Natural killer cell (primary cell): ENCODE data around the gene ATXN2. TPM values are rescaled to one million over a fixed set of nuclear protein-coding genes. Genes with fewer than 3 reads are reported as not detected.

Source experiments
- ATAC-seq, 3 donors: fragments of 150-1000 bp in 2 of 3; fragments of 200-7000 bp in 1 of 3; cut with Tn5 transposase; 1 replicate in 1 of 3; 2 replicates in 2 of 3; pipeline ENCODE4 v1.10.0; 2021; ENCODE audit warnings: mild to moderate bottlenecking in 2 of 3, moderate library complexity in 2 of 3
- DNase-seq, 2 donors: peaks; one replicate each; pipeline versions ENCODE4 v3.0.0 to v3.0.0-alpha.2; 2013 to 2021; ENCODE audit warnings: mixed read lengths in 1 of 2
- H3K27ac ChIP-seq: one replicate; pipeline ENCODE4 v1.5.1; 2013; ENCODE audit warnings: mild to moderate bottlenecking, low read length
- H3K27me3 ChIP-seq: one replicate; pipeline ENCODE4 v1.6.1; 2013; ENCODE audit warnings: low read length; ENCODE audit not compliant: control insufficient read depth, insufficient read depth
- H3K36me3 ChIP-seq: one replicate; pipeline ENCODE4 v1.6.1; 2013; ENCODE audit warnings: low read length; ENCODE audit not compliant: control insufficient read depth, insufficient read depth
- H3K4me1 ChIP-seq: one replicate; pipeline ENCODE4 v1.6.1; 2013; ENCODE audit warnings: low read length; ENCODE audit not compliant: control insufficient read depth, insufficient read depth
- H3K4me3 ChIP-seq: one replicate; pipeline ENCODE4 v1.5.1; 2013; ENCODE audit warnings: low read length
- H3K9me3 ChIP-seq: one replicate; pipeline ENCODE4 v1.6.1; 2013; ENCODE audit warnings: low read length; ENCODE audit not compliant: control insufficient read depth, insufficient read depth
- H3K27ac Mint-ChIP-seq, 2 donors: one replicate each; pipeline ENCODE4 v1.8.0; 2022; ENCODE audit warnings: mild to moderate bottlenecking in 2 of 2, mixed read lengths in 2 of 2, moderate library complexity in 1 of 2
- H3K27me3 Mint-ChIP-seq, 2 donors: one replicate each; pipeline ENCODE4 v1.8.0; 2022; ENCODE audit warnings: low read depth in 2 of 2, mixed read lengths in 2 of 2
- H3K36me3 Mint-ChIP-seq: one replicate; pipeline ENCODE4 v1.8.0; 2022; ENCODE audit warnings: mixed read lengths
- H3K4me1 Mint-ChIP-seq, 2 donors: one replicate each; pipeline ENCODE4 v1.8.0; 2022; ENCODE audit warnings: mixed read lengths in 2 of 2
- H3K4me3 Mint-ChIP-seq: one replicate; pipeline ENCODE4 v1.8.0; 2022; ENCODE audit warnings: mild to moderate bottlenecking, moderate library complexity, mixed read lengths
- H3K9me3 Mint-ChIP-seq, 2 donors: one replicate each; pipeline ENCODE4 v1.8.0; 2022; ENCODE audit warnings: mixed read lengths in 2 of 2
- CTCF ChIP-seq: fragments of 200-600 bp; IDR thresholded peaks from one replicate; pipeline ENCODE4 v1.8.0; 2022; ENCODE audit warnings: antibody characterized with exemption
- WGBS: methylation state at CpG from one replicate; pipeline ENCODE4 v1.1.7; 2013; ENCODE audit warnings: missing lambda C conversion rate; ENCODE audit not compliant: insufficient coverage; 5-methylcytosine and 5-hydroxymethylcytosine counted together
- intact Hi-C: fragments of 100-400 bp; cut with micrococcal nuclease; formaldehyde crosslinking; loops from one replicate; pipeline ENCODE4 v1.14.2; 2022
- total RNA-seq, 4 donors: library from RNA; stranded (reverse); fragments of 120-200 nt in 1 of 4; gene quantifications; one replicate each; pipeline versions ENCODE4 v1.2.3 to v1.2.4, GENCODE V29; 2013 to 2022

The ATXN2 gene
- total RNA-seq, 3 donors from 2014 or later (not counting 1 experiment from before 2014, with no cell fraction given) = 44.9 to 56.5 (median 51.5) TPM

GRCh38 chr12:111409403-111409779, 189.7 kb downstream of the ATXN2 start:
- peak overlapping the region; percentile 9 for H3K4me3 ChIP-seq

GRCh38 chr12:111408686-111409402, 190.3 kb downstream of the ATXN2 start:
- H3K27me3 Mint-ChIP-seq = no peaks in the 10 kb centered on the region
- intact Hi-C loops = no loop called here
- DNase-seq (no peak), ATAC-seq (no peak)
- no peaks in the 10 kb centered on the region for H3K9me3 Mint-ChIP-seq
- no peaks in the 10 kb centered on the region for H3K36me3 Mint-ChIP-seq
- Histone ChIP-seq H3K36me3 (peaks cover 2% of the 10 kb centered on the region), H3K9me3 (no peaks in the 10 kb centered on the region), H3K27me3 (no peaks in the 10 kb centered on the region), H3K27ac (peak overlapping the region; percentile 68), H3K4me1 (peaks cover 88% of the 10 kb centered on the region), H3K4me3 (peak overlapping the region; percentile 9)
- peak overlapping the region; percentile 95 for H3K4me3 Mint-ChIP-seq
- no peak for TF ChIP-seq CTCF
- WGBS = 79% methylated on average over 3 of the region's 4 CpGs
- peak overlapping the region; percentile 91 to 96 for H3K27ac Mint-ChIP-seq
- H3K4me1 Mint-ChIP-seq = peaks cover 66 to 89% of the 10 kb centered on the region in 2 donors

More at GRCh38 chr12:111409403-111409779, 189.7 kb downstream of the ATXN2 start:
- 17% methylated on average over 15 of the region's 15 CpGs for WGBS
- Mint-ChIP-seq H3K9me3 (no peaks in the 10 kb centered on the region), H3K4me1 (peaks cover 62 to 86% of the 10 kb centered on the region in 2 donors), H3K27me3 (no peaks in the 10 kb centered on the region), H3K36me3 (no peaks in the 10 kb centered on the region), H3K4me3 (peak overlapping the region; percentile 95), H3K27ac (peak overlapping the region; percentile 91 to 96)
- no peaks in the 10 kb centered on the region for H3K9me3 ChIP-seq
- TF ChIP-seq CTCF = no peak
- peaks cover 2% of the 10 kb centered on the region for H3K36me3 ChIP-seq
- H3K27me3 ChIP-seq = no peaks in the 10 kb centered on the region
- peaks cover 88% of the 10 kb centered on the region for H3K4me1 ChIP-seq
- intact Hi-C loops = no loop called here
- H3K27ac ChIP-seq = peak overlapping the region; percentile 68
- peak; percentile 19 to 48 for DNase-seq
- ATAC-seq = no peak

- Histone ChIP-seq H3K4me1 (peaks cover 88% of the 10 kb centered on the region), H3K4me3 (no peak overlapping the region), H3K27me3 (no peaks in the 10 kb centered on the region), H3K9me3 (no peaks in the 10 kb centered on the region), H3K27ac (peak overlapping the region; percentile 98), H3K36me3 (no peaks in the 10 kb centered on the region)
- peak overlapping the region; percentile 95 for H3K4me3 Mint-ChIP-seq
- no peak for TF ChIP-seq CTCF
- WGBS = no CpG with 5 or more reads among the region's 1 CpG
- H3K27me3 Mint-ChIP-seq = no peaks in the 10 kb centered on the region
- no peak for DNase-seq
- ATAC-seq = no peak
- H3K36me3 Mint-ChIP-seq = no peaks in the 10 kb centered on the region
- peaks cover 65 to 89% of the 10 kb centered on the region in 2 donors for H3K4me1 Mint-ChIP-seq
- intact Hi-C loops = no loop called here
- H3K27ac Mint-ChIP-seq = peak overlapping the region; percentile 91 to 96
- no peaks in the 10 kb centered on the region for H3K9me3 Mint-ChIP-seq
Observed at GRCh38 chr12:111408116-111408440, 191.0 kb downstream of the ATXN2 start.
